BLaER1 treated with 17β-estradiol and CSF1 and Interleukin-3, amounts not matched to agents 10 nM and 100 nM (cell line): ENCODE data around the gene ATG10.
"Not testable (repeated sequence)": the region's sequence is repeated elsewhere in the genome, so short reads cannot be mapped to it uniquely, and the experiment has no call there.

ENCODE experiments used
- H3K27ac ChIP-seq, 11 experiments: shearing (Covaris generic); formaldehyde crosslinking; 2 replicates each; pipeline ENCODE4 v1.8.1; 2022
- H3K27me3 ChIP-seq, 11 experiments: shearing (Covaris generic); formaldehyde crosslinking; 2 replicates each; pipeline ENCODE4 v1.8.1; 2022
- H3K36me3 ChIP-seq, 11 experiments: shearing (Covaris generic); formaldehyde crosslinking; 2 replicates each; pipeline ENCODE4 v1.8.1; 2022
- H3K4me1 ChIP-seq, 10 experiments: shearing (Covaris generic); formaldehyde crosslinking; 2 replicates each; pipeline ENCODE4 v1.8.1; 2022
- H3K4me2 ChIP-seq, 11 experiments: shearing (Covaris generic); formaldehyde crosslinking; 2 replicates each; pipeline ENCODE4 v1.8.1; 2022
- H3K4me3 ChIP-seq, 10 experiments: shearing (Covaris generic); formaldehyde crosslinking; 2 replicates each; pipeline ENCODE4 v1.8.1; 2022
- H3K9ac ChIP-seq, 11 experiments: shearing (Covaris generic); formaldehyde crosslinking; 2 replicates each; pipeline ENCODE4 v1.8.1; 2022
- H3K9me3 ChIP-seq, 11 experiments: shearing (Covaris generic); formaldehyde crosslinking; replicated peaks in 1 of 11; 2 replicates each; pipeline ENCODE4 v1.8.1; 2022
- H4K20me1 ChIP-seq, 11 experiments: shearing (Covaris generic); formaldehyde crosslinking; 2 replicates each; pipeline ENCODE4 v1.8.1; 2022
- Cebpa-rat ChIP-seq, 11 experiments: shearing (Covaris generic); IDR thresholded peaks; 2 replicates each; pipeline ENCODE4 v1.8.1; 2022

ATG10 gene

GRCh38 chr5:82255844-82256243 is 284.0 kb downstream of the ATG10 start:
- TF ChIP-seq Cebpa-rat (IDR thresholded peaks at IDR 0.05) = no peak
- H3K36me3 ChIP-seq = peaks cover 0 to 18% (median 13%) of the 10 kb centered on the region in 11 experiments; a peak in 10 of 22 replicates
- H3K4me2 ChIP-seq = peak overlapping the region in 3 of 11 experiments; percentile 8 to 79 (median 62); a peak in 5 of 22 replicates

GRCh38 chr5:82257247-82257646 is 285.4 kb downstream of the ATG10 start:
- peak overlapping the region in 3 of 11 experiments; percentile 8 to 79 (median 62); a peak in 5 of 22 replicates for H3K4me2 ChIP-seq

More at GRCh38 chr5:82255844-82256243, 284.0 kb downstream of the ATG10 start:
- H3K9ac ChIP-seq = peak overlapping the region in 3 of 11 experiments; percentile 38 to 64 (median 55); a peak in 5 of 22 replicates
- peaks cover 0 to 69% (median 0%) of the 10 kb centered on the region in 10 experiments; a peak in 6 of 20 replicates for H3K4me1 ChIP-seq
- H3K4me3 ChIP-seq = no peak overlapping the region
- no peaks in the 10 kb centered on the region for H3K27me3 ChIP-seq
- H4K20me1 ChIP-seq = no peaks in the 10 kb centered on the region
- no peaks in the 10 kb centered on the region for H3K9me3 ChIP-seq
- peak overlapping the region in 3 of 11 experiments; percentile 63 to 77 (median 70); a peak in 6 of 22 replicates for H3K27ac ChIP-seq

GRCh38 chr5:82257729-82258128 is 285.9 kb downstream of the ATG10 start:
- H4K20me1 ChIP-seq = no peaks in the 10 kb centered on the region
- no peak for TF ChIP-seq Cebpa-rat (IDR thresholded peaks at IDR 0.05)
- H3K4me3 ChIP-seq = no peak overlapping the region
- H3K36me3 ChIP-seq = peaks cover 0 to 18% (median 12%) of the 10 kb centered on the region in 11 experiments; a peak in 10 of 22 replicates
- no peaks in the 10 kb centered on the region for H3K27me3 ChIP-seq
- H3K4me1 ChIP-seq = peaks cover 0 to 69% (median 0%) of the 10 kb centered on the region in 10 experiments; a peak in 6 of 20 replicates
- H3K4me2 ChIP-seq = peak overlapping the region in 3 of 11 experiments; percentile 15 to 79 (median 62); a peak in 4 of 22 replicates
- no peaks in the 10 kb centered on the region for H3K9me3 ChIP-seq
- no peak overlapping the region for H3K9ac ChIP-seq
- H3K27ac ChIP-seq = peak overlapping the region in 2 of 11 experiments; percentile 70 to 77; a peak in 3 of 22 replicates

More at GRCh38 chr5:82257247-82257646, 285.4 kb downstream of the ATG10 start:
- Histone ChIP-seq H3K27ac (peak overlapping the region in 3 of 11 experiments; percentile 63 to 77 (median 70); a peak in 5 of 22 replicates), H3K4me3 (no peak overlapping the region), H4K20me1 (no peaks in the 10 kb centered on the region), H3K27me3 (no peaks in the 10 kb centered on the region), H3K9ac (peak overlapping the region in 2 of 11 experiments; percentile 55 to 64; a peak in 1 of 22 replicates), H3K36me3 (peaks cover 0 to 18% (median 13%) of the 10 kb centered on the region in 11 experiments; a peak in 10 of 22 replicates), H3K9me3 (no peaks in the 10 kb centered on the region), H3K4me1 (peaks cover 0 to 69% (median 0%) of the 10 kb centered on the region in 10 experiments; a peak in 6 of 20 replicates)
- TF ChIP-seq Cebpa-rat (IDR thresholded peaks at IDR 0.05) = no peak

- Histone ChIP-seq H3K4me3 (no peak overlapping the region), H3K4me2 (peak overlapping the region in 2 of 11 experiments; percentile 53 to 79; a peak in 4 of 22 replicates), H3K9me3 (no peaks in the 10 kb centered on the region)
Observed at GRCh38 chr5:82259172-82259800, 287.5 kb downstream of the ATG10 start.

GRCh38 chr5:82265047-82265446 is 293.2 kb downstream of the ATG10 start:
- Histone ChIP-seq H4K20me1 (no peaks in the 10 kb centered on the region), H3K4me3 (no peak overlapping the region), H3K4me1 (peaks cover 0 to 8% (median 0%) of the 10 kb centered on the region in 10 experiments; a peak in 4 of 20 replicates), H3K27me3 (no peaks in the 10 kb centered on the region), H3K4me2 (no peak overlapping the region), H3K9ac (no peak overlapping the region), H3K36me3 (peaks cover 20 to 37% (median 31%) of the 10 kb centered on the region in 11 experiments), H3K27ac (no peak overlapping the region), H3K9me3 (peaks cover 36 to 40% (median 38%) of the 10 kb centered on the region in 11 experiments)
- TF ChIP-seq Cebpa-rat (IDR thresholded peaks at IDR 0.05) = no peak

More at GRCh38 chr5:82259172-82259800, 287.5 kb downstream of the ATG10 start:
- peak overlapping the region in 1 of 11 experiments; percentile 37; a peak in 2 of 22 replicates for H3K27ac ChIP-seq
- no peak overlapping the region for H3K9ac ChIP-seq
- H4K20me1 ChIP-seq = no peaks in the 10 kb centered on the region
- peaks cover 0 to 66% (median 0%) of the 10 kb centered on the region in 10 experiments; a peak in 6 of 20 replicates for H3K4me1 ChIP-seq
- H3K27me3 ChIP-seq = no peaks in the 10 kb centered on the region
- TF ChIP-seq Cebpa-rat (IDR thresholded peaks at IDR 0.05) = no peak
- peaks cover 0 to 3% (median under 1%) of the 10 kb centered on the region in 11 experiments; a peak in 8 of 22 replicates for H3K36me3 ChIP-seq

GRCh38 chr5:82267297-82267933 is 295.6 kb downstream of the ATG10 start:
- Histone ChIP-seq H3K36me3 (peaks cover 22 to 45% (median 34%) of the 10 kb centered on the region in 11 experiments), H3K9me3 (peaks cover 36 to 43% (median 39%) of the 10 kb centered on the region in 11 experiments)
- not testable (repeated sequence) for H3K27ac ChIP-seq, H3K9ac ChIP-seq, H3K4me2 ChIP-seq, H3K4me1 ChIP-seq, H3K27me3 ChIP-seq, H3K4me3 ChIP-seq, H4K20me1 ChIP-seq
- TF ChIP-seq Cebpa-rat (IDR thresholded peaks at IDR 0.05) = peak in 5 of 11 experiments; percentile 13 to 66 (median 41); a peak in 5 of 22 replicates

GRCh38 chr5:82269363-82269762 is 297.5 kb downstream of the ATG10 start:
- H3K9me3 ChIP-seq = peaks cover 36 to 43% (median 39%) of the 10 kb centered on the region in 11 experiments
- H3K36me3 ChIP-seq = peaks cover 27 to 55% (median 43%) of the 10 kb centered on the region in 11 experiments
- not testable (repeated sequence) for H3K9ac ChIP-seq, H3K4me2 ChIP-seq, H3K4me1 ChIP-seq, H3K27me3 ChIP-seq, H3K4me3 ChIP-seq, H3K27ac ChIP-seq
- peaks cover 0 to 25% (median 8%) of the 10 kb centered on the region in 11 experiments; a peak in 14 of 22 replicates for H4K20me1 ChIP-seq

GRCh38 chr5:82272571-82273356 is 300.9 kb downstream of the ATG10 start:
- Histone ChIP-seq H4K20me1 (peaks cover 0 to 38% (median 21%) of the 10 kb centered on the region in 11 experiments; a peak in 15 of 22 replicates), H3K27ac (peak overlapping the region in 7 of 11 experiments; percentile 10 to 96 (median 47); a peak in 9 of 22 replicates), H3K9ac (peak overlapping the region in 2 of 11 experiments; percentile 17 to 29; a peak in 2 of 22 replicates), H3K4me1 (peaks cover 10 to 36% (median 29%) of the 10 kb centered on the region in 10 experiments; a peak in 19 of 20 replicates), H3K36me3 (peaks cover 54 to 75% (median 68%) of the 10 kb centered on the region in 11 experiments), H3K9me3 (peaks cover 20 to 26% (median 24%) of the 10 kb centered on the region in 11 experiments)
- H3K4me3 ChIP-seq, H3K27me3 ChIP-seq, H3K4me2 ChIP-seq: not testable (repeated sequence)
